ENCODE results near the gene BICD2.

BICD2 gene

DNA sequence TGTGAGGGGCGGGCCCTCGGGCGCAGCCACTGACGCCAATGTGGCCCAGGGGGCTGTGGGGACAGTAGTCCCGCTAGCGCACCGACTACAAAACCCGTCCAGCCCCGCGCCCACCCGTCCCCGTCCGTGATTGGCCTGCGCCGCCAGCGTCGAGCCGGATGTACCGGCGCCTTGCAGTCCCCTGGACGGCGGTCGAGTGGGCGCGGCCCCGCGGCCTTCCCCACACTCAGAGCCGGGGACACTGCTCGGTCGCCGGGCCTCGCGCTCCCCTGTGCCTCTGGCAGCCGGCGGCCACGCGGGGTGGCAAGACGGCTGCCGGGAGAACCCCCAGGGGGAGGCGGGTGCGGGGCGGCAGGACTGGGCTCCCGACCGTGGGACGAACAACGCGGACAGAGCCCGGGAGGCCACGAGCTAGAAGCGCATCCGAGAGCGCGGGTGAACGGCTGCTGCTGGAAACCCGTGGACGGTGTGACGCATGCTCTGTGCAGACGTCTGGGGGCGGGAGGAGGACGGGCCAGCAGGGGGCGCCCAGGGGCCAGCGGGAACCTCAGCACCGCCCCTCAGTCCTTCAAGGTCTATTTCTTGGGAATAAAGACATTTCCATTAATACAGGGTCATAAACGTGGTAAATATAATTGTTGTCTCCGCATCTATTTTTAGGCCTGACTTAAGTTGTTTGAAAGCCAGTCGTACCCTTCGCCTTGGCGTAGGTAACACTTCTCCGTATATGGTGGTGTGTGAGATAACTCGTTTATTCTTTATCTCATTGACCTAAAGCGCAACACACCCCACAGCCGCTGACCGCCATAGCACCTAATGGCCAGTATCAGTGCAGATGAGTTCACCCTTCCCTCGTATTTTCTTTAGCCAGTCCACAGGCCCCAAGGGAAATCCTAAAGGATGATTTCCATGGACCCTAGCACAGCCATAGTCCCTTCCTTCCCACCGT lies 629 bp upstream of the BICD2 start:
- peak overlapping the region; percentile 77 for H3K27ac ChIP-seq (ENCODE audit: poor library complexity, severe bottlenecking)
- peaks cover 9% of the 10 kb centered on the region for H3K4me1 ChIP-seq (ENCODE audit: insufficient read depth, poor library complexity, severe bottlenecking)
- DNase-seq (ENCODE audit: low spot score) (peak; percentile 99), ATAC-seq (ENCODE audit: low read depth) (peak; percentile 89)
- peak overlapping the region; percentile 78 for H3K4me3 ChIP-seq (ENCODE audit: severe bottlenecking)
- no peaks in the 10 kb centered on the region for H3K36me3 ChIP-seq (ENCODE audit: low read depth)
- H3K27me3 ChIP-seq (ENCODE audit: insufficient read depth, poor library complexity, severe bottlenecking) = no peaks in the 10 kb centered on the region
- TF ChIP-seq CTCF (IDR thresholded peaks at IDR 0.05; ENCODE audit: poor library complexity, severe bottlenecking) = peak; percentile 98
- H3K9me3 ChIP-seq (ENCODE audit: severe bottlenecking) = no peaks in the 10 kb centered on the region

- peak overlapping the region; percentile 78 for H3K4me3 ChIP-seq (ENCODE audit: severe bottlenecking)
- peak overlapping the region; percentile 77 for H3K27ac ChIP-seq (ENCODE audit: poor library complexity, severe bottlenecking)
- H3K36me3 ChIP-seq (ENCODE audit: low read depth) = no peaks in the 10 kb centered on the region
- no peak for DNase-seq (ENCODE audit: low spot score)
- ATAC-seq (ENCODE audit: low read depth) = no peak
- no peaks in the 10 kb centered on the region for H3K9me3 ChIP-seq (ENCODE audit: severe bottlenecking)
- no peaks in the 10 kb centered on the region for H3K27me3 ChIP-seq (ENCODE audit: insufficient read depth, poor library complexity, severe bottlenecking)
- peaks cover 6% of the 10 kb centered on the region for H3K4me1 ChIP-seq (ENCODE audit: insufficient read depth, poor library complexity, severe bottlenecking)
- TF ChIP-seq CTCF (IDR thresholded peaks at IDR 0.05; ENCODE audit: poor library complexity, severe bottlenecking) = no peak
Measured at GRCh38 chr9:92763721-92764380, 782 bp downstream of the BICD2 start.

GRCh38 chr9:92762781-92763708 lies 1.6 kb downstream of the BICD2 start:
- Histone ChIP-seq H3K36me3 (ENCODE audit: low read depth) (no peaks in the 10 kb centered on the region), H3K4me3 (ENCODE audit: severe bottlenecking) (peak overlapping the region; percentile 78), H3K27me3 (ENCODE audit: insufficient read depth, poor library complexity, severe bottlenecking) (no peaks in the 10 kb centered on the region), H3K9me3 (ENCODE audit: severe bottlenecking) (no peaks in the 10 kb centered on the region), H3K4me1 (ENCODE audit: insufficient read depth, poor library complexity, severe bottlenecking) (peaks cover 6% of the 10 kb centered on the region), H3K27ac (ENCODE audit: poor library complexity, severe bottlenecking) (peak overlapping the region; percentile 77)
- DNase-seq (ENCODE audit: low spot score) = no peak
- TF ChIP-seq CTCF (IDR thresholded peaks at IDR 0.05; ENCODE audit: poor library complexity, severe bottlenecking) = no peak
- no peak for ATAC-seq (ENCODE audit: low read depth)

DNA sequence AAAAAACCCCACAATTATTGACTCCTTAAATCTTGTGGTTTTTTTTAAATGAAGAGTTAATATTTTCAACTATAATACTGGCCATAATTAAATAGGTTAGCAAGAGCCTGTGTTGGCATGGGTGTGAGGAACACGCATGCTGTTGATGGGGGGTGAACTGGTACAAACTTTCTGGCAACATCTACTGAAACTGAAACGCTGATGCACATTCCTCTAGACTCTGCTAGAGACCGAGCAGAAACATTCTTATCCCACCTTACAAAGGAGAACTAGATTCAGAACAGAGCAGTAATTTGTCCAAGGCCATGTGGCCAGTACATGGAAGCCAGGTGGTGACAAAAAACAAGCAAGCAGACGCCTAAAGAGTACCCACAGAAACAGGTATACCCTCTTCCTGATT lies 2.4 kb downstream of the BICD2 start:
- no peak overlapping the region for H3K4me3 ChIP-seq (ENCODE audit: severe bottlenecking)

More for the DNA sequence above, 2.4 kb downstream of the BICD2 start:
- no peak for TF ChIP-seq CTCF (IDR thresholded peaks at IDR 0.05; ENCODE audit: poor library complexity, severe bottlenecking)
- H3K9me3 ChIP-seq (ENCODE audit: severe bottlenecking) = no peaks in the 10 kb centered on the region
- H3K27ac ChIP-seq (ENCODE audit: poor library complexity, severe bottlenecking) = no peak overlapping the region
- H3K36me3 ChIP-seq (ENCODE audit: low read depth) = no peaks in the 10 kb centered on the region
- DNase-seq (ENCODE audit: low spot score) (no peak), ATAC-seq (ENCODE audit: low read depth) (no peak)
- peaks cover 6% of the 10 kb centered on the region for H3K4me1 ChIP-seq (ENCODE audit: insufficient read depth, poor library complexity, severe bottlenecking)
- H3K27me3 ChIP-seq (ENCODE audit: insufficient read depth, poor library complexity, severe bottlenecking) = no peaks in the 10 kb centered on the region

All from RWPE2 (cell line).